A549 treated with DMSO at 1 μM for 4 hours (cell line): Measurements from ENCODE around the gene YAF2. TPM values are rescaled to one million over a fixed set of nuclear protein-coding genes. Genes with fewer than 3 reads are reported as not detected.

Experiments used
- total RNA-seq: library from RNA; stranded (reverse); fragments of 200-300 nt; extraction: Qiagen RNA extraction; gene quantifications from 5 replicates; pipeline ENCODE4 v1.2.3, GENCODE V29; 2022; ENCODE audit warnings: low read depth

Gene YAF2
- total RNA-seq = 19.8 to 28.2 TPM (median 21.5 TPM) in 5 replicates

GRCh38 chr12:42238240-42239140 is at the start of gene YAF2:
Gene YAF2 (minus strand): TSS chr12:42238248. CDS start chr12:42238180, 68 bp downstream.

GRCh38 chr12:42144408-42145196 is 93.4 kb downstream of the YAF2 start, which contains the start of gene GXYLT1:
Gene GXYLT1 (minus strand): TSS chr12:42144874. CDS start chr12:42144646, 228 bp downstream.

Other genes starting within 250 kb of the YAF2 start
- gene GXYLT1, start 93.4 kb downstream of the YAF2 start, total RNA-seq = 10.3 to 17.2 TPM (median 15.8 TPM) in 5 replicates
- 53.7 to 72.6 TPM (median 62.3 TPM) in 5 replicates for gene ZCRB1, start 87.8 kb upstream of the YAF2 start, total RNA-seq
- gene PPHLN1, start 87.9 kb upstream of the YAF2 start, total RNA-seq = 49.8 to 65.6 TPM (median 57.7 TPM) in 5 replicates